SK-MEL-5 (cell line): ENCODE results near the gene ZBTB39. TPM values are rescaled to one million over a fixed set of nuclear protein-coding genes. Genes with fewer than 3 reads are reported as not detected.
"Not testable (repeated sequence)": the region's sequence is repeated elsewhere in the genome, so short reads cannot be mapped to it uniquely, and the experiment has no call there.

Experiments used
- DNase-seq: peaks from one replicate; pipeline ENCODE4 v3.0.0-alpha.2; 2016; ENCODE audit warnings: low read depth, low spot score
- in situ Hi-C: cut with HindIII; loops from 2 replicates; pipeline ENCODE4 v1.10.0; 2016; ENCODE audit warnings: low sequenced_read_pairs, high pct_unique_total_duplicates, low pct_unique_long_range_greater_than_20kb
- total RNA-seq: library from RNA; depleted of rRNA; stranded (reverse); fragments of >200 nt; shearing (Covaris generic); gene quantifications from 2 replicates; pipeline ENCODE4 v1.2.3, GENCODE V29; 2014

ZBTB39 gene
- total RNA-seq, 1 experiment from 2014 or later = 6.0 TPM

GRCh38 chr12:57039016-57039798 lies 32.9 kb upstream of the ZBTB39 start:
- in situ Hi-C loops = no loop called here

GRCh38 chr12:57037264-57037663 lies 30.9 kb upstream of the ZBTB39 start:
- in situ Hi-C loops = no loop called here
- DNase-seq = no peak

More at GRCh38 chr12:57039016-57039798, 32.9 kb upstream of the ZBTB39 start:
- no peak for DNase-seq

GRCh38 chr12:57033431-57033830 lies 27.1 kb upstream of the ZBTB39 start:
- DNase-seq = no peak

GRCh38 chr12:57031789-57032188 lies 25.4 kb upstream of the ZBTB39 start:
- DNase-seq = no peak
- in situ Hi-C loops = no loop called here

More at GRCh38 chr12:57033431-57033830, 27.1 kb upstream of the ZBTB39 start:
- in situ Hi-C loops = no loop called here

GRCh38 chr12:57031138-57031725 lies 24.9 kb upstream of the ZBTB39 start:
- in situ Hi-C loops = no loop called here
- no peak for DNase-seq

GRCh38 chr12:57029457-57029856 lies 23.1 kb upstream of the ZBTB39 start:
- in situ Hi-C loops = no loop called here

GRCh38 chr12:57027805-57028153 lies 21.4 kb upstream of the ZBTB39 start:
- DNase-seq = no peak
- in situ Hi-C loops = no loop called here

More at GRCh38 chr12:57029457-57029856, 23.1 kb upstream of the ZBTB39 start:
- DNase-seq = no peak

GRCh38 chr12:57027011-57027804 lies 20.9 kb upstream of the ZBTB39 start:
- no peak for DNase-seq
- in situ Hi-C loops = no loop called here

GRCh38 chr12:57025196-57025595 lies 18.9 kb upstream of the ZBTB39 start:
- in situ Hi-C loops = no loop called here
- no peak for DNase-seq

- in situ Hi-C loops, DNase-seq: not testable (repeated sequence)
Observed at GRCh38 chr12:57022324-57022723, 16.0 kb upstream of the ZBTB39 start.

- in situ Hi-C loops = no loop called here
- no peak for DNase-seq
Observed at GRCh38 chr12:57019983-57020719, 13.8 kb upstream of the ZBTB39 start.

- in situ Hi-C loops = no loop called here
- DNase-seq = no peak
Observed at GRCh38 chr12:57018906-57019305, 12.6 kb upstream of the ZBTB39 start.

GRCh38 chr12:57018353-57018752 lies 12.0 kb upstream of the ZBTB39 start:
- DNase-seq, in situ Hi-C loops: not testable (repeated sequence)

GRCh38 chr12:57016348-57016747 lies 10.0 kb upstream of the ZBTB39 start, which contains the start of gene TAC3:
Gene TAC3, minus strand, starts transcription at chr12:57016529. Its CDS starts 732 bp downstream, at chr12:57015797.
- in situ Hi-C loops = no loop called here
- DNase-seq = no peak

- in situ Hi-C loops = no loop called here
- DNase-seq = no peak
Observed at GRCh38 chr12:57012600-57013465, 6.5 kb upstream of the ZBTB39 start.

GRCh38 chr12:57011438-57012424 lies 5.4 kb upstream of the ZBTB39 start:
- in situ Hi-C loops = no loop called here
- DNase-seq = no peak
